Measurements from ENCODE around the gene COL6A1. TPM values are rescaled to one million over a fixed set of nuclear protein-coding genes. Genes with fewer than 3 reads are reported as not detected.

The COL6A1 gene
- total and polyA plus RNA-seq, 2 donors (not counting 1 experiment from before 2014, with no cell fraction given): 645 to 1,137 TPM

DNA sequence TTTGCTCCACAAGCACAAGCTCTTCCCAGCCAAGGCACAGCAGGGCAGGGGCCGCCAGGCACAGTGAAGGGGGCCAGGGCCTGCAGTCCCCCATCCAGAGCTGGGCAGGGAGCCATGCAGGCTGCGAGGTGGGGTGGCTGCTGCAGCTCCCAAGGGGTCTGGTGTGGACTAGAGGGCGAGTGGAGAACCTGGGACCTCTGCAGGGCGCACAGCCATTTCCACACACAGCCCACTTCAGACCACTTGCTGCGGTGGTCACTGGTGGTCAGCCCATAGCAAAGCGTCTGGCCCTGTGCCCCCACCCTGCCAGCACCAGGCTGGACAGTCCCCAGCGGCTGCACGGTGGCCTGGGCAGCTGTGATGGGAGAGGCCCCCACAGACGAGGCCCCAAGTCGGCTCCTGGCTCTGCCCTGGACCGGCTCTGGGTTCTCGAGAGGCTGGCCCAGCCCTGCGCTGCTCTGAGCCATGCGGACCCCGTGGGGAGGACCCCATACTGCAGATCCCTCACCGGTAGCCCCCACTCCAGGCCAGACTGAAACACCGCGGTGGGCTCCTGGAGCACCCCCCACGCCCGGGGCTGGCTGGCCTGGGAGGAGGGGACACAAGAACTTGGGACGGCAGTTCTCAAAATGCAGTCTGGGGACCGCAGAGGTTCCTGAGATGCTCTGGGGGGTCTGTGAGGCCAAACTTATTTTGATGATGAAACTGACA, 69.3 kb downstream of the COL6A1 start:
- Histone ChIP-seq H3K4me3 (replicated peaks in 1 of 4; ENCODE audit: control extremely low read depth in 1 of 4, insufficient read depth in 1 of 4, low read depth in 3 of 4, low read length in 4 of 4) (no peak overlapping the region), H3K36me3 (ENCODE audit: control insufficient read depth, insufficient read depth, low read length) (no peaks in the 10 kb centered on the region), H3K27me3 (ENCODE audit: control insufficient read depth, insufficient read depth, low read length) (no peaks in the 10 kb centered on the region), H4K20me1 (ENCODE audit: control insufficient read depth, extremely low read depth, insufficient read depth, low read length) (no peaks in the 10 kb centered on the region), H3K27ac (ENCODE audit: insufficient read depth, low read length) (peak overlapping the region; percentile 94), H2AFZ (ENCODE audit: low read length) (no peak overlapping the region), H3K4me1 (ENCODE audit: control insufficient read depth, extremely low read depth, insufficient read depth, low read length) (peaks cover 37% of the 10 kb centered on the region), H3K4me2 (ENCODE audit: extremely low read depth, insufficient read depth, low read length) (no peak overlapping the region), H3K79me2 (ENCODE audit: control insufficient read depth, insufficient read depth, low read length) (no peaks in the 10 kb centered on the region), H3K9me3 (ENCODE audit: control insufficient read depth, insufficient read depth, low read depth, low read length) (no peaks in the 10 kb centered on the region), H3K9ac (ENCODE audit: insufficient read depth, low read length) (no peak overlapping the region)
- TF ChIP-seq EZH2 (IDR thresholded peaks at IDR 0.05; ENCODE audit: low read length, missing control alignments): no peak
- TF ChIP-seq, protein P1, sequence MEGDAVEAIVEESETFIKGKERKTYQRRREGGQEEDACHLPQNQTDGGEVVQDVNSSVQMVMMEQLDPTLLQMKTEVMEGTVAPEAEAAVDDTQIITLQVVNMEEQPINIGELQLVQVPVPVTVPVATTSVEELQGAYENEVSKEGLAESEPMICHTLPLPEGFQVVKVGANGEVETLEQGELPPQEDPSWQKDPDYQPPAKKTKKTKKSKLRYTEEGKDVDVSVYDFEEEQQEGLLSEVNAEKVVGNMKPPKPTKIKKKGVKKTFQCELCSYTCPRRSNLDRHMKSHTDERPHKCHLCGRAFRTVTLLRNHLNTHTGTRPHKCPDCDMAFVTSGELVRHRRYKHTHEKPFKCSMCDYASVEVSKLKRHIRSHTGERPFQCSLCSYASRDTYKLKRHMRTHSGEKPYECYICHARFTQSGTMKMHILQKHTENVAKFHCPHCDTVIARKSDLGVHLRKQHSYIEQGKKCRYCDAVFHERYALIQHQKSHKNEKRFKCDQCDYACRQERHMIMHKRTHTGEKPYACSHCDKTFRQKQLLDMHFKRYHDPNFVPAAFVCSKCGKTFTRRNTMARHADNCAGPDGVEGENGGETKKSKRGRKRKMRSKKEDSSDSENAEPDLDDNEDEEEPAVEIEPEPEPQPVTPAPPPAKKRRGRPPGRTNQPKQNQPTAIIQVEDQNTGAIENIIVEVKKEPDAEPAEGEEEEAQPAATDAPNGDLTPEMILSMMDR (conservative IDR thresholded peaks at IDR 0.05 in 1 of 2, IDR thresholded peaks at IDR 0.05 in 1 of 2; ENCODE audit: low read depth in 1 of 2, low read length in 2 of 2): no peak
- DNase-seq (ENCODE audit: low read depth in 2 of 2): no peak

DNA sequence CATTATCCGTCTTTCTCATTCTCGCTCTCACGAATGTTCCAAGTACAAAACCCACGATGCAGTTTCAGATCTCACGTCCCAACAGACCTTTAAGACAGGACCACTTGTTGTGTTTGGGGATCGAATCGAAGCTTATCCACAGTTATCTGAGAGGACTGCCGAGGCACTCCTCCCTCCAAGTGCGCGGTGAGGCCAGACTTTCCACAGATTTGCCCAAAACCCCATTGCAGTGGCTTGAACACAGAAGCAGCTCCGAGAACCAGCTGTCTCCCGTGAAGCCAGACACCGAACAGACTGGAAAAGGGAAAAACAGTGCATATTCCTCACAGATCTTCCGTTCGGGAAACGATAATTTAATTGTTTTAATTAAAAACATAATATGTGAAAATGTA, 69.8 kb downstream of the COL6A1 start:
- DNase-seq (ENCODE audit: low read depth in 2 of 2): no peak
- Histone ChIP-seq H3K4me3 (replicated peaks in 1 of 4; ENCODE audit: control extremely low read depth in 1 of 4, insufficient read depth in 1 of 4, low read depth in 3 of 4, low read length in 4 of 4) (no peak overlapping the region), H3K4me1 (ENCODE audit: control insufficient read depth, extremely low read depth, insufficient read depth, low read length) (peaks cover 42% of the 10 kb centered on the region), H3K79me2 (ENCODE audit: control insufficient read depth, insufficient read depth, low read length) (no peaks in the 10 kb centered on the region), H3K36me3 (ENCODE audit: control insufficient read depth, insufficient read depth, low read length) (no peaks in the 10 kb centered on the region), H3K27ac (ENCODE audit: insufficient read depth, low read length) (no peak overlapping the region), H3K27me3 (ENCODE audit: control insufficient read depth, insufficient read depth, low read length) (no peaks in the 10 kb centered on the region), H2AFZ (ENCODE audit: low read length) (no peak overlapping the region), H3K4me2 (ENCODE audit: extremely low read depth, insufficient read depth, low read length) (no peak overlapping the region), H3K9ac (ENCODE audit: insufficient read depth, low read length) (no peak overlapping the region), H3K9me3 (ENCODE audit: control insufficient read depth, insufficient read depth, low read depth, low read length) (no peaks in the 10 kb centered on the region), H4K20me1 (ENCODE audit: control insufficient read depth, extremely low read depth, insufficient read depth, low read length) (no peaks in the 10 kb centered on the region)
- no peak for TF ChIP-seq EZH2 (IDR thresholded peaks at IDR 0.05; ENCODE audit: low read length, missing control alignments)

DNA sequence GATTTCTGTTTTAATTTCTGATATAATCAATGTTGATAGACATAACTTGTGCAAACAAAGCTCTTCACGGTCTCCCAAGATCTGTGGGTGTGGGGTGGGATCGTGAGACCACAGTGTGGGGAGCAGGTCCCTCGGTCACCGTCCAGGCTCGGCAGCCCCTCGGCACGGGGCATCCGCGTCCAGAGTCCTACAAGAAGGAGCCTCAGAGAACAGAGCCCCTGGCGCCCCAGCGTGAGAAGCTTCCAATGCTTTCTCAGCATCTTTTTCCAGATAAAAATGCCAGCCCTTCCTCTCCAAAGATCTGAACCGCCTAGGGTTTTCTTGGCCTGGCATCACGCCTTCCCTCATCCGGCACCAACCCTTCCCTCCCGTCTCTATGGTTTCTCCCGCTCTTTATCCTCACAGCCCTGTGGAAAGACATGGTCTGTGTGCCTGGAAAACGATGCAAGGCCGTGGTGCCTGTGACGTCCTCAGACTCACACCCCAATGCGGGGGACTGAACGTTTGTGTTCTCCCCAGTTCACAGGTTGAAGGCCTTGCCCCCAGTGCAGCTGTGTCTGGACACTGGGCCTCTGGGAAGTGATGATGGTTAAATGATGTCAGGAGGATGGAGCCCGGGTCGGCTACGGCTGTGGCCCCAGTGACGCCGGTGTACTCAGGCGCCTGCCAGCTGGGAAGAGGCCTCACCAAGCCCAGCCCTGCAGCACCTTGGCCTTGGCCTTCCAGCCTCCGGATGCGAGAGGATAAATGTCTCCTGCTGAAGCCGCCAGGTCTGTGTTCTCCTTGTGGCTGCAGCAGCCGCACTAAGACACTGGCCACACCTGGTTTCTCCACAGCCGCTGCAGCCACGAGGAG, 70.5 kb downstream of the COL6A1 start:
- Histone ChIP-seq H4K20me1 (ENCODE audit: control insufficient read depth, extremely low read depth, insufficient read depth, low read length) (no peaks in the 10 kb centered on the region), H3K4me2 (ENCODE audit: extremely low read depth, insufficient read depth, low read length) (no peak overlapping the region), H3K9me3 (ENCODE audit: control insufficient read depth, insufficient read depth, low read depth, low read length) (no peaks in the 10 kb centered on the region), H3K4me1 (ENCODE audit: control insufficient read depth, extremely low read depth, insufficient read depth, low read length) (peaks cover 48% of the 10 kb centered on the region), H3K27me3 (ENCODE audit: control insufficient read depth, insufficient read depth, low read length) (no peaks in the 10 kb centered on the region), H3K4me3 (replicated peaks in 1 of 4; ENCODE audit: control extremely low read depth in 1 of 4, insufficient read depth in 1 of 4, low read depth in 3 of 4, low read length in 4 of 4) (no peak overlapping the region), H3K79me2 (ENCODE audit: control insufficient read depth, insufficient read depth, low read length) (no peaks in the 10 kb centered on the region), H2AFZ (ENCODE audit: low read length) (no peak overlapping the region), H3K9ac (ENCODE audit: insufficient read depth, low read length) (no peak overlapping the region), H3K36me3 (ENCODE audit: control insufficient read depth, insufficient read depth, low read length) (no peaks in the 10 kb centered on the region), H3K27ac (ENCODE audit: insufficient read depth, low read length) (peak overlapping the region; percentile 84)
- no peak for DNase-seq (ENCODE audit: low read depth in 2 of 2)
- no peak for TF ChIP-seq EZH2 (IDR thresholded peaks at IDR 0.05; ENCODE audit: low read length, missing control alignments)
- TF ChIP-seq, protein P1 (conservative IDR thresholded peaks at IDR 0.05 in 1 of 2, IDR thresholded peaks at IDR 0.05 in 1 of 2; ENCODE audit: low read depth in 1 of 2, low read length in 2 of 2): no peak
